H9 (cell line): ENCODE results near the gene FNIP2. TPM values are rescaled to one million over a fixed set of nuclear protein-coding genes. Genes with fewer than 3 reads are reported as not detected.

Experiments
- DNase-seq: peaks from one replicate; pipeline ENCODE4 v3.0.0-alpha.2; 2017
- H2AFZ ChIP-seq: one replicate; pipeline ENCODE4 v1.6.1; 2013; ENCODE audit warnings: mild to moderate bottlenecking, low read length, control low read depth, moderate library complexity
- H2AK5ac ChIP-seq: 2 replicates; pipeline ENCODE4 v1.6.1; 2013; ENCODE audit warnings: low read length, control low read depth, mixed read lengths; ENCODE audit not compliant: insufficient read length
- H2BK120ac ChIP-seq: one replicate; pipeline ENCODE4 v1.6.1; 2013; ENCODE audit warnings: low read depth, mild to moderate bottlenecking, low read length, control low read depth, inconsistent platforms; ENCODE audit not compliant: poor library complexity, severe bottlenecking
- H2BK12ac ChIP-seq: 2 replicates; pipeline ENCODE4 v1.6.1; 2013; ENCODE audit warnings: low read length, control low read depth, mixed read lengths, low read depth; ENCODE audit not compliant: insufficient read length
- H2BK15ac ChIP-seq: 2 replicates; pipeline ENCODE4 v1.6.1; 2013; ENCODE audit warnings: low read depth, low read length, control low read depth
- H2BK20ac ChIP-seq: one replicate; pipeline ENCODE4 v1.6.1; 2013; ENCODE audit warnings: low read depth, mild to moderate bottlenecking, low read length, control low read depth, inconsistent platforms; ENCODE audit not compliant: poor library complexity, severe bottlenecking
- H2BK5ac ChIP-seq: 2 replicates; pipeline ENCODE4 v1.6.1; 2013; ENCODE audit warnings: low read length, control low read depth, mixed read lengths; ENCODE audit not compliant: insufficient read length
- H3K14ac ChIP-seq: 2 replicates; pipeline ENCODE4 v1.6.1; 2013; ENCODE audit warnings: low read length, control low read depth; ENCODE audit not compliant: insufficient read depth
- H3K18ac ChIP-seq: 2 replicates; pipeline ENCODE4 v1.6.1; 2013; ENCODE audit warnings: low read depth, mild to moderate bottlenecking, mixed read lengths, low read length, control low read depth; ENCODE audit not compliant: insufficient read length
- H3K23ac ChIP-seq: 2 replicates; pipeline ENCODE4 v1.6.1; 2013; ENCODE audit warnings: low read length, control low read depth, mixed read lengths, low read depth; ENCODE audit not compliant: insufficient read length
- H3K23me2 ChIP-seq: 2 replicates; pipeline ENCODE4 v1.6.1; 2013; ENCODE audit warnings: low read depth, mild to moderate bottlenecking, mixed read lengths, low read length, control low read depth; ENCODE audit not compliant: insufficient read length, poor library complexity, severe bottlenecking
- H3K27ac ChIP-seq: 2 replicates; pipeline ENCODE4 v1.5.1; 2013; ENCODE audit warnings: low read length, control low read depth, mixed read lengths, low read depth; ENCODE audit not compliant: insufficient read length
- H3K27me3 ChIP-seq: 2 replicates; pipeline ENCODE4 v1.6.1; 2013; ENCODE audit warnings: low read length, control low read depth, inconsistent platforms; ENCODE audit not compliant: insufficient read depth
- H3K4ac ChIP-seq: 2 replicates; pipeline ENCODE4 v1.6.1; 2013; ENCODE audit warnings: low read depth, mild to moderate bottlenecking, control low read depth, inconsistent platforms, low read length, moderate library complexity
- H3K4me1 ChIP-seq: 2 replicates; pipeline ENCODE4 v1.6.1; 2013; ENCODE audit warnings: low read length, control low read depth, inconsistent platforms; ENCODE audit not compliant: insufficient read depth
- H3K4me2 ChIP-seq: 2 replicates; pipeline ENCODE4 v1.6.1; 2013; ENCODE audit warnings: low read length, control low read depth, mixed read lengths; ENCODE audit not compliant: insufficient read length, insufficient read depth
- H3K56ac ChIP-seq: 2 replicates; pipeline ENCODE4 v1.6.1; 2013; ENCODE audit warnings: low read depth, mild to moderate bottlenecking, mixed read lengths, low read length, control low read depth; ENCODE audit not compliant: insufficient read length
- H3K79me1 ChIP-seq: 2 replicates; pipeline ENCODE4 v1.6.1; 2013; ENCODE audit warnings: low read depth, mild to moderate bottlenecking, moderate library complexity, low read length, control low read depth, inconsistent platforms; ENCODE audit not compliant: insufficient read depth, poor library complexity, severe bottlenecking
- H3K79me2 ChIP-seq: 2 replicates; pipeline ENCODE4 v1.6.1; 2013; ENCODE audit warnings: low read length, control low read depth, inconsistent platforms; ENCODE audit not compliant: insufficient read depth
- H3K9ac ChIP-seq: 2 replicates; pipeline ENCODE4 v1.6.1; 2013; ENCODE audit warnings: low read length, control low read depth, mixed read lengths; ENCODE audit not compliant: insufficient read length; ENCODE audit errors: extremely low read depth
- H3K9me3 ChIP-seq: one replicate; pipeline ENCODE4 v1.6.1; 2013; ENCODE audit warnings: low read depth, low read length, inconsistent platforms; ENCODE audit not compliant: control insufficient read depth
- H3T11ph ChIP-seq: one replicate; pipeline ENCODE4 v1.6.1; 2013; ENCODE audit warnings: mild to moderate bottlenecking, low read length, control low read depth, inconsistent platforms
- H4K20me1 ChIP-seq: one replicate; pipeline ENCODE4 v1.6.1; 2013; ENCODE audit not compliant: control insufficient read depth, insufficient read length, insufficient read depth
- H4K5ac ChIP-seq: 2 replicates; pipeline ENCODE4 v1.6.1; 2013; ENCODE audit warnings: low read depth, mild to moderate bottlenecking, mixed read lengths, low read length, control low read depth; ENCODE audit not compliant: insufficient read length
- H4K8ac ChIP-seq: replicated peaks from 2 replicates; pipeline ENCODE4 v1.6.1; 2013; ENCODE audit warnings: low read length, control low read depth, mixed read lengths, low read depth; ENCODE audit not compliant: insufficient read length
- H4K91ac ChIP-seq: 2 replicates; pipeline ENCODE4 v1.6.1; 2013; ENCODE audit warnings: low read depth, mild to moderate bottlenecking, moderate library complexity, mixed read lengths, low read length, control low read depth; ENCODE audit not compliant: insufficient read length
- H3K27ac Mint-ChIP-seq, 3 experiments: 2 replicates in 2 of 3; 3 replicates in 1 of 3; pipeline ENCODE4 v1.8.0; 2020 to 2021; ENCODE audit warnings: mixed read lengths in 3 of 3, mild to moderate bottlenecking in 1 of 3, moderate library complexity in 1 of 3
- H3K27me3 Mint-ChIP-seq: 2 replicates; pipeline ENCODE4 v1.8.0; 2021; ENCODE audit warnings: low read depth, mild to moderate bottlenecking, moderate library complexity, mixed read lengths
- H3K36me3 Mint-ChIP-seq, 3 experiments: 2 replicates in 2 of 3; 3 replicates in 1 of 3; pipeline ENCODE4 v1.8.0; 2020 to 2021; ENCODE audit warnings: low read depth in 3 of 3, mixed read lengths in 3 of 3; ENCODE audit not compliant: insufficient read depth in 1 of 3
- H3K4me1 Mint-ChIP-seq, 2 experiments: 2 replicates each; pipeline ENCODE4 v1.8.0; 2020; ENCODE audit warnings: mixed read lengths in 2 of 2
- H3K4me3 Mint-ChIP-seq, 2 experiments: 2 replicates in 1 of 2; 3 replicates in 1 of 2; pipeline ENCODE4 v1.8.0; 2020 to 2021; ENCODE audit warnings: mild to moderate bottlenecking in 2 of 2, mixed read lengths in 2 of 2, moderate library complexity in 1 of 2
- H3K9me3 Mint-ChIP-seq, 2 experiments: 2 replicates in 1 of 2; 3 replicates in 1 of 2; pipeline ENCODE4 v1.8.0; 2020; ENCODE audit warnings: mild to moderate bottlenecking in 2 of 2, mixed read lengths in 2 of 2, moderate library complexity in 1 of 2
- WGBS: extraction: QIAGEN DNeasy Blood & Tissue Kit; methylation state at CpG from one replicate; pipeline ENCODE4 v1.1.7; 2013; ENCODE audit warnings: missing lambda C conversion rate, low lambda C conversion rate, mixed read lengths; ENCODE audit not compliant: insufficient read length; ENCODE audit errors: extremely low coverage; 5-methylcytosine and 5-hydroxymethylcytosine counted together
- total RNA-seq: library from RNA; stranded (reverse); gene quantifications from 2 replicates; pipeline ENCODE4 v1.2.1, GENCODE V29; 2021
- TF ChIP-seq, protein P1 (sequence below): fragments of 200-600 bp; sonication (generic); conservative IDR thresholded peaks from 3 replicates; pipeline ENCODE4 v1.8.0; 2021; ENCODE audit warnings: antibody characterized with exemption, mild to moderate bottlenecking

The FNIP2 gene
- total RNA-seq, 1 experiment from 2014 or later: 9.6 TPM

DNA sequence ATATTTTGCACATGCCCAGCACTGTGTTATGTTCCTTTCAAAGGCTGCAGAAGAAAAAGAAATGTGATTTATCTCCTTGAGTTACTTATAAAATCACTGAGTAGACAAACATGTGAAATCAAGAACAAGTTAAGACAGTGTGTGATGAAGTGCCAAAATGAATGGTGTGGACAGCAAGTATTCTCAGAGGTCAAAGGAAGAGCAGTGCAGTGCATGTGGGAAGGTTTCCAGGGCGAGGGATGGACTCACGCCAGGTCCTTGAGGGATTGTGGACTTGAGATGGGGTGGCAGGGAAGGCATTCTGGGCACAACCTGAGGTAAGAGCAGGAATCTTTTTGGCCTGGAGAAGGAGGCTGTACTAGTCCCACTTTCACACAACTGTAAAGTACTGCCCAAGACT, 115.5 kb downstream of the FNIP2 start:
- peaks cover 20 to 25% (median 24%) of the 10 kb centered on the region in 3 experiments for H3K36me3 Mint-ChIP-seq
- DNase-seq: no peak
- WGBS: no CpG with 5 or more reads among the region's 2 CpGs

More for the DNA sequence above, 115.5 kb downstream of the FNIP2 start:
- H3K9me3 Mint-ChIP-seq: peaks cover 11 to 14% of the 10 kb centered on the region in 2 experiments; a peak in 4 of 5 replicates
- TF ChIP-seq, protein P1, sequence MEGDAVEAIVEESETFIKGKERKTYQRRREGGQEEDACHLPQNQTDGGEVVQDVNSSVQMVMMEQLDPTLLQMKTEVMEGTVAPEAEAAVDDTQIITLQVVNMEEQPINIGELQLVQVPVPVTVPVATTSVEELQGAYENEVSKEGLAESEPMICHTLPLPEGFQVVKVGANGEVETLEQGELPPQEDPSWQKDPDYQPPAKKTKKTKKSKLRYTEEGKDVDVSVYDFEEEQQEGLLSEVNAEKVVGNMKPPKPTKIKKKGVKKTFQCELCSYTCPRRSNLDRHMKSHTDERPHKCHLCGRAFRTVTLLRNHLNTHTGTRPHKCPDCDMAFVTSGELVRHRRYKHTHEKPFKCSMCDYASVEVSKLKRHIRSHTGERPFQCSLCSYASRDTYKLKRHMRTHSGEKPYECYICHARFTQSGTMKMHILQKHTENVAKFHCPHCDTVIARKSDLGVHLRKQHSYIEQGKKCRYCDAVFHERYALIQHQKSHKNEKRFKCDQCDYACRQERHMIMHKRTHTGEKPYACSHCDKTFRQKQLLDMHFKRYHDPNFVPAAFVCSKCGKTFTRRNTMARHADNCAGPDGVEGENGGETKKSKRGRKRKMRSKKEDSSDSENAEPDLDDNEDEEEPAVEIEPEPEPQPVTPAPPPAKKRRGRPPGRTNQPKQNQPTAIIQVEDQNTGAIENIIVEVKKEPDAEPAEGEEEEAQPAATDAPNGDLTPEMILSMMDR: no peak
- Histone ChIP-seq H4K8ac (no peak overlapping the region), H2BK12ac (no peak overlapping the region), H3K27me3 (no peaks in the 10 kb centered on the region), H4K5ac (no peak overlapping the region), H3K23me2 (no peaks in the 10 kb centered on the region), H3K4ac (no peak overlapping the region), H3K14ac (no peak overlapping the region), H2BK20ac (no peak overlapping the region), H3K4me2 (no peak overlapping the region), H3K56ac (no peak overlapping the region), H3K9me3 (peaks cover 5% of the 10 kb centered on the region), H3T11ph (no peak overlapping the region), H2BK120ac (no peak overlapping the region), H3K4me1 (no peaks in the 10 kb centered on the region), H3K79me1 (no peaks in the 10 kb centered on the region), H3K23ac (no peak overlapping the region), H2AK5ac (no peak overlapping the region), H2AFZ (no peak overlapping the region), H4K20me1 (no peaks in the 10 kb centered on the region), H4K91ac (no peak overlapping the region), H3K79me2 (no peaks in the 10 kb centered on the region), H3K27ac (no peak overlapping the region), H3K9ac (no peak overlapping the region), H2BK15ac (no peak overlapping the region), H3K18ac (no peak overlapping the region), H2BK5ac (no peak overlapping the region)
- H3K4me3 Mint-ChIP-seq: no peak overlapping the region
- no peaks in the 10 kb centered on the region; a peak in 1 of 4 replicates for H3K4me1 Mint-ChIP-seq
- H3K27me3 Mint-ChIP-seq: no peaks in the 10 kb centered on the region
- H3K27ac Mint-ChIP-seq: peak overlapping the region in 1 of 3 experiments; percentile 35; a peak in 1 of 7 replicates
